ENCODE measurements around the gene PKN3. TPM values are rescaled to one million over a fixed set of nuclear protein-coding genes. Genes with fewer than 3 reads are reported as not detected.
A peak's percentile ranks its signal among the peaks of the same experiment; 100 is the strongest.

Gene PKN3
- total and polyA plus RNA-seq, 2 of the 13 experiments (the other 11 are each of a cell fraction or from before 2014, with no cell fraction given): 10.5 to 13.2 TPM

GRCh38 chr9:128764361-128764760, 62.1 kb downstream of the PKN3 start (continued):
- TF ChIP-seq AKNA (CRISPR knock-in tag; IDR thresholded peaks at IDR 0.05; ENCODE audit: borderline replicate concordance) (no peak), ZNF687 (CRISPR knock-in tag; IDR thresholded peaks at IDR 0.05) (peak; percentile 53), ZMAT5 (CRISPR knock-in tag; IDR thresholded peaks at IDR 0.05; ENCODE audit: borderline replicate concordance, low read depth) (no peak), ZNF264 (CRISPR knock-in tag; IDR thresholded peaks at IDR 0.05) (no peak), ZFP36L2 (CRISPR knock-in tag; IDR thresholded peaks at IDR 0.05) (no peak), EZH2 (conservative IDR thresholded peaks at IDR 0.05; ENCODE audit: low read depth, low read length) (no peak), NAIF1 (CRISPR knock-in tag; IDR thresholded peaks at IDR 0.05; ENCODE audit: borderline replicate concordance) (no peak), BORCS8-MEF2B (CRISPR knock-in tag; IDR thresholded peaks at IDR 0.05) (no peak), ZNF772 (CRISPR knock-in tag; IDR thresholded peaks at IDR 0.05) (no peak), PRPF4 (IDR thresholded peaks at IDR 0.05; ENCODE audit: low read depth, low read length, poor library complexity, severe bottlenecking) (no peak), ATF6 (CRISPR knock-in tag; conservative IDR thresholded peaks at IDR 0.05) (no peak), TERF1 (CRISPR knock-in tag; IDR thresholded peaks at IDR 0.05) (no peak), SKI (IDR thresholded peaks at IDR 0.05; ENCODE audit: partially characterized antibody) (no peak), ZNF674 (CRISPR knock-in tag; IDR thresholded peaks at IDR 0.05; ENCODE audit: low read depth) (no peak), RNF2 (conservative IDR thresholded peaks at IDR 0.05; ENCODE audit: low read depth) (no peak)
- TF ChIP-seq, protein P1, sequence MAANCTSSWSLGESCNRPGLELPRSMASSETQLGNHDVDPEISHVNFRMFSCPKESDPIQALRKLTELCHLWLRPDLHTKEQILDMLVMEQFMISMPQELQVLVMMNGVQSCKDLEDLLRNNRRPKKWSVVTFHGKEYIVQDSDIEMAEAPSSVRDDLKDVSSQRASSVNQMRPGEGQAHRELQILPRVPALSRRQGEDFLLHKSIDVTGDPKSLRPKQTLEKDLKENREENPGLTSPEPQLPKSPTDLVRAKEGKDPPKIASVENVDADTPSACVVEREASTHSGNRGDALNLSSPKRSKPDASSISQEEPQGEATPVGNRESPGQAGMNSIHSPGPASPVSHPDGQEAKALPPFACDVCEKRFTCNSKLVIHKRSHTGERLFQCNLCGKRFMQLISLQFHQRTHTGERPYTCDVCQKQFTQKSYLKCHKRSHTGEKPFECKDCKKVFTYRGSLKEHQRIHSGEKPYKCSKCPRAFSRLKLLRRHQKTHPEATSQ (CRISPR knock-in tag; IDR thresholded peaks at IDR 0.05; ENCODE audit: borderline replicate concordance): no peak
